Measurements from ENCODE around the gene MAP4K5.

Gene MAP4K5

GRCh38 chr14:50533241-50533705 lies 904 bp upstream of the MAP4K5 start:
- Histone ChIP-seq H3K27ac (ENCODE audit: low read length) (no peak overlapping the region), H3K4me1 (ENCODE audit: control insufficient read depth, insufficient read depth, low read length) (peaks cover 13% of the 10 kb centered on the region), H3K27me3 (ENCODE audit: control insufficient read depth in 1 of 2, insufficient read depth in 2 of 2, low read length in 2 of 2) (no peaks in the 10 kb centered on the region), H3K36me3 (ENCODE audit: control insufficient read depth in 2 of 2, insufficient read depth in 2 of 2, low read length in 2 of 2) (no peaks in the 10 kb centered on the region), H3K9me3 (ENCODE audit: control insufficient read depth in 2 of 2, low read length in 2 of 2) (no peaks in the 10 kb centered on the region), H3K9ac (ENCODE audit: low read length in 2 of 2) (peak overlapping the region; percentile 65 to 87), H3K4me3 (ENCODE audit: low read length in 2 of 2) (peak overlapping the region; percentile 57 to 83)

GRCh38 chr14:50531595-50532501 lies 521 bp downstream of the MAP4K5 start:
- no peaks in the 10 kb centered on the region for H3K9me3 ChIP-seq (ENCODE audit: control insufficient read depth in 2 of 2, low read length in 2 of 2)

GRCh38 chr14:50530794-50531365 lies 1.5 kb downstream of the MAP4K5 start:
- H3K9ac ChIP-seq (ENCODE audit: low read length in 2 of 2): peak overlapping the region; percentile 77 to 87
- H3K9me3 ChIP-seq (ENCODE audit: control insufficient read depth in 2 of 2, low read length in 2 of 2): no peaks in the 10 kb centered on the region
- peaks cover 13% of the 10 kb centered on the region for H3K4me1 ChIP-seq (ENCODE audit: control insufficient read depth, insufficient read depth, low read length)
- no peak overlapping the region for H3K27ac ChIP-seq (ENCODE audit: low read length)
- H3K4me3 ChIP-seq (ENCODE audit: low read length in 2 of 2): peak overlapping the region; percentile 69 to 83
- no peaks in the 10 kb centered on the region for H3K36me3 ChIP-seq (ENCODE audit: control insufficient read depth in 2 of 2, insufficient read depth in 2 of 2, low read length in 2 of 2)
- H3K27me3 ChIP-seq (ENCODE audit: control insufficient read depth in 1 of 2, insufficient read depth in 2 of 2, low read length in 2 of 2): no peaks in the 10 kb centered on the region

More at GRCh38 chr14:50531595-50532501, 521 bp downstream of the MAP4K5 start:
- peak overlapping the region; percentile 77 to 87 for H3K9ac ChIP-seq (ENCODE audit: low read length in 2 of 2)
- no peaks in the 10 kb centered on the region for H3K36me3 ChIP-seq (ENCODE audit: control insufficient read depth in 2 of 2, insufficient read depth in 2 of 2, low read length in 2 of 2)
- H3K27me3 ChIP-seq (ENCODE audit: control insufficient read depth in 1 of 2, insufficient read depth in 2 of 2, low read length in 2 of 2): no peaks in the 10 kb centered on the region
- peak overlapping the region; percentile 69 to 83 for H3K4me3 ChIP-seq (ENCODE audit: low read length in 2 of 2)
- peaks cover 13% of the 10 kb centered on the region for H3K4me1 ChIP-seq (ENCODE audit: control insufficient read depth, insufficient read depth, low read length)
- H3K27ac ChIP-seq (ENCODE audit: low read length): peak overlapping the region; percentile 79

GRCh38 chr14:50530358-50530757 lies 2.0 kb downstream of the MAP4K5 start:
- H3K9ac ChIP-seq (ENCODE audit: low read length in 2 of 2): peak overlapping the region in 1 of 2 donors; percentile 87
- H3K4me1 ChIP-seq (ENCODE audit: control insufficient read depth, insufficient read depth, low read length): peaks cover 13% of the 10 kb centered on the region
- H3K27ac ChIP-seq (ENCODE audit: low read length): no peak overlapping the region

GRCh38 chr14:50529288-50530179 lies 2.8 kb downstream of the MAP4K5 start:
- Histone ChIP-seq H3K27ac (ENCODE audit: low read length) (no peak overlapping the region), H3K27me3 (ENCODE audit: control insufficient read depth in 1 of 2, insufficient read depth in 2 of 2, low read length in 2 of 2) (no peaks in the 10 kb centered on the region), H3K9me3 (ENCODE audit: control insufficient read depth in 2 of 2, low read length in 2 of 2) (no peaks in the 10 kb centered on the region), H3K9ac (ENCODE audit: low read length in 2 of 2) (peak overlapping the region in 1 of 2 donors; percentile 87), H3K4me1 (ENCODE audit: control insufficient read depth, insufficient read depth, low read length) (peaks cover 13% of the 10 kb centered on the region), H3K4me3 (ENCODE audit: low read length in 2 of 2) (peak overlapping the region in 1 of 2 donors; percentile 40), H3K36me3 (ENCODE audit: control insufficient read depth in 2 of 2, insufficient read depth in 2 of 2, low read length in 2 of 2) (no peaks in the 10 kb centered on the region)

More at GRCh38 chr14:50530358-50530757, 2.0 kb downstream of the MAP4K5 start:
- Histone ChIP-seq H3K4me3 (ENCODE audit: low read length in 2 of 2) (peak overlapping the region; percentile 69 to 83), H3K9me3 (ENCODE audit: control insufficient read depth in 2 of 2, low read length in 2 of 2) (no peaks in the 10 kb centered on the region), H3K27me3 (ENCODE audit: control insufficient read depth in 1 of 2, insufficient read depth in 2 of 2, low read length in 2 of 2) (no peaks in the 10 kb centered on the region), H3K36me3 (ENCODE audit: control insufficient read depth in 2 of 2, insufficient read depth in 2 of 2, low read length in 2 of 2) (no peaks in the 10 kb centered on the region)

GRCh38 chr14:50528000-50528399 lies 4.4 kb downstream of the MAP4K5 start:
- Histone ChIP-seq H3K36me3 (ENCODE audit: control insufficient read depth in 2 of 2, insufficient read depth in 2 of 2, low read length in 2 of 2) (no peaks in the 10 kb centered on the region), H3K4me3 (ENCODE audit: low read length in 2 of 2) (no peak overlapping the region), H3K4me1 (ENCODE audit: control insufficient read depth, insufficient read depth, low read length) (peaks cover 10% of the 10 kb centered on the region), H3K9me3 (ENCODE audit: control insufficient read depth in 2 of 2, low read length in 2 of 2) (no peaks in the 10 kb centered on the region), H3K27ac (ENCODE audit: low read length) (no peak overlapping the region), H3K9ac (ENCODE audit: low read length in 2 of 2) (no peak overlapping the region), H3K27me3 (ENCODE audit: control insufficient read depth in 1 of 2, insufficient read depth in 2 of 2, low read length in 2 of 2) (no peaks in the 10 kb centered on the region)

GRCh38 chr14:50524731-50525515 lies 7.4 kb downstream of the MAP4K5 start:
- Histone ChIP-seq H3K4me3 (ENCODE audit: low read length in 2 of 2) (no peak overlapping the region), H3K4me1 (ENCODE audit: control insufficient read depth, insufficient read depth, low read length) (peaks cover 4% of the 10 kb centered on the region), H3K27ac (ENCODE audit: low read length) (no peak overlapping the region), H3K27me3 (ENCODE audit: control insufficient read depth in 1 of 2, insufficient read depth in 2 of 2, low read length in 2 of 2) (no peaks in the 10 kb centered on the region), H3K9me3 (ENCODE audit: control insufficient read depth in 2 of 2, low read length in 2 of 2) (no peaks in the 10 kb centered on the region), H3K36me3 (ENCODE audit: control insufficient read depth in 2 of 2, insufficient read depth in 2 of 2, low read length in 2 of 2) (no peaks in the 10 kb centered on the region), H3K9ac (ENCODE audit: low read length in 2 of 2) (no peak overlapping the region)

- H3K9ac ChIP-seq (ENCODE audit: low read length in 2 of 2): no peak overlapping the region
- H3K36me3 ChIP-seq (ENCODE audit: control insufficient read depth in 2 of 2, insufficient read depth in 2 of 2, low read length in 2 of 2): no peaks in the 10 kb centered on the region
- no peaks in the 10 kb centered on the region for H3K4me1 ChIP-seq (ENCODE audit: control insufficient read depth, insufficient read depth, low read length)
- H3K27me3 ChIP-seq (ENCODE audit: control insufficient read depth in 1 of 2, insufficient read depth in 2 of 2, low read length in 2 of 2): no peaks in the 10 kb centered on the region
- H3K9me3 ChIP-seq (ENCODE audit: control insufficient read depth in 2 of 2, low read length in 2 of 2): no peaks in the 10 kb centered on the region
- no peak overlapping the region for H3K27ac ChIP-seq (ENCODE audit: low read length)
- H3K4me3 ChIP-seq (ENCODE audit: low read length in 2 of 2): no peak overlapping the region
Measured at GRCh38 chr14:50524060-50524459, 8.3 kb downstream of the MAP4K5 start.

- no peaks in the 10 kb centered on the region for H3K36me3 ChIP-seq (ENCODE audit: control insufficient read depth in 2 of 2, insufficient read depth in 2 of 2, low read length in 2 of 2)
- no peak overlapping the region for H3K4me3 ChIP-seq (ENCODE audit: low read length in 2 of 2)
- H3K4me1 ChIP-seq (ENCODE audit: control insufficient read depth, insufficient read depth, low read length): no peaks in the 10 kb centered on the region
Measured at GRCh38 chr14:50523271-50524041, 8.9 kb downstream of the MAP4K5 start.

More at GRCh38 chr14:50523271-50524041, 8.9 kb downstream of the MAP4K5 start:
- Histone ChIP-seq H3K27me3 (ENCODE audit: control insufficient read depth in 1 of 2, insufficient read depth in 2 of 2, low read length in 2 of 2) (no peaks in the 10 kb centered on the region), H3K9ac (ENCODE audit: low read length in 2 of 2) (no peak overlapping the region), H3K27ac (ENCODE audit: low read length) (no peak overlapping the region), H3K9me3 (ENCODE audit: control insufficient read depth in 2 of 2, low read length in 2 of 2) (no peaks in the 10 kb centered on the region)
